GM21619 (cell line): Measurements from ENCODE around the gene CHKA.

ENCODE experiments used
- ATAC-seq: cut with Tn5 transposase; IDR thresholded peaks from one replicate; pipeline ENCODE4 v1.9.1; 2021; ENCODE audit not compliant: unreplicated experiment

CHKA gene

DNA sequence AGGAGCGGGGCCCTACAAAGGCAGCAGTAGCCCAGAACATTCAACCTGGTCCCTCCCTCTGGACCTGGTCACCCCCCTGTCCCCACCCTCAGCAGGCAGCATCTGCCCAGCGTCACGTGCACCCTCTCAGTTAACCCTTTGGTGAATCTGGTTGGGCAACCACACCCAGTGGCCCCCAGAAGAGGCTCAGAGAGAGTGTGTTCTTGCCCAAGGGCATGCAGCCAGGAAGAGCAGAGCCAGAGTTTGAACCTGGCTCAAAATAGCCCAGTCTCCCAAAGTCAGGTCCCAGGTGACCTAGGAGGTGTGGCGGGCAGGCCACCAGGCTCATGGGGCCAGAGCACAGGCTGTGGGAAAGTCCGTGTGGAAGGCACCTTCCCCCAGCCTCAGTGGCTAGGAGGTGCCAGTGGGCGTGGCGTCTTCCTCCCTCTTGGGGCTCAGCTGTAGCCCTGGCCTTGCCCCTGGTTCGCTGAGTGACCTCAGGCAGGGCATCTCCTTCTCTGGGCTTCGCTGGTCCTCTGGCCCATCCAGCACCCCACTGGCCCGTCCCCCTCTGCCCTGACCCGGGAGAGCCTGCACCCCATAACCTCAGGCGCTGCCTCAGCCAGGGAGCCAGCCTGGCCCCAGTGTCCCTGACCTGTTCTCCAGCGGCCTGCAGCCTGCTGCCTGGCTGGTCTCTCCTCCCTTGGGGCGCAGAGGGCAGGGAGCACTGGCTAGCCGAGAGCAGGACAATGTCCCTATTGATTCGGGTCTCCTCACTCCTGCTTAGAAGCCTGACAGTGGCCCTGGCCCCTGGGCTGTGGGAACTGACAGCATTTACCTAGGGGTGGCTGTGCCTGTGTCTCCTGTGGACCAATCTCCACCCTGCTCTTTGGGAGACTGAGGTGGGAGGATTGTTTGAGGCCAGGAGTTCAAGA is 104.0 kb downstream of the CHKA start:
- no peak for ATAC-seq

DNA sequence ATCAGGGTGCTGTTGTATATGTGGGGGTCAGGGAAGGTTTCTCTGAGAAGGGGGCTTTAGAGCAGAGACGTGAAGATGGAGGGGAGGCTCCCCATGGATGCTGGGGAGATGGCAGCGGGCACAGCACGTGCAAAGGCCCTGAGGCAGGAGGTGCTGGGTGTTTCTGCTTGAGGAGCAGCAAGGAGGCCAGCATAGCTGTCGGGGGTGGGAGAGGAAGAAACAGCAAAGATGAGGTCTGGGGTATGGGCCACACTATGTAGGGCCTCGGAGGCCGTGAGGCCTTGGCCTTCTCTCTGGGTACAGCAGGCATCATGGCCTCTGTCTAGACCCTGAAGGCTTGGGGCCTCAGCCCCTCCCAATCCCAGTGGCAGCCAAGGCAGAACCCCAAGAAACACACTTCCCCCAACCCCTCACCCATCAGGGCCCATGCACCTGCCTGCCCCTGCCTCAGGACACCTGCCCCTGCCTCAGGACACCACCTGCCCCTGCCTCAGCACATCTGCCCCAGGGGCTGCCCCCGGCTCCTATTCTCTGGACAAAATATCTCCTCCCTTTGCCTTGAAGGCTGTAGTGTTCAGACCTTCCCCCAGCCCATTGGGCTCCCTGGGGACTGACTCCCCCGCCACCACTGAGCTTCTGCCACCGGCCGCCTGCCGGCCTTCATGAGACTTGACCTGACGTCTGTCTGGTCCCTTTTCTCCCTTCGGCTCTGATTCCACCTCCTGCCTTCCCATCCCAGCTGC is 104.9 kb downstream of the CHKA start:
- ATAC-seq, result no peak

- ATAC-seq, result no peak
Measured at GRCh38 chr11:68015467-68015866, 105.7 kb downstream of the CHKA start.

GRCh38 chr11:68014947-68015447 is 106.2 kb downstream of the CHKA start:
- no peak for ATAC-seq

DNA sequence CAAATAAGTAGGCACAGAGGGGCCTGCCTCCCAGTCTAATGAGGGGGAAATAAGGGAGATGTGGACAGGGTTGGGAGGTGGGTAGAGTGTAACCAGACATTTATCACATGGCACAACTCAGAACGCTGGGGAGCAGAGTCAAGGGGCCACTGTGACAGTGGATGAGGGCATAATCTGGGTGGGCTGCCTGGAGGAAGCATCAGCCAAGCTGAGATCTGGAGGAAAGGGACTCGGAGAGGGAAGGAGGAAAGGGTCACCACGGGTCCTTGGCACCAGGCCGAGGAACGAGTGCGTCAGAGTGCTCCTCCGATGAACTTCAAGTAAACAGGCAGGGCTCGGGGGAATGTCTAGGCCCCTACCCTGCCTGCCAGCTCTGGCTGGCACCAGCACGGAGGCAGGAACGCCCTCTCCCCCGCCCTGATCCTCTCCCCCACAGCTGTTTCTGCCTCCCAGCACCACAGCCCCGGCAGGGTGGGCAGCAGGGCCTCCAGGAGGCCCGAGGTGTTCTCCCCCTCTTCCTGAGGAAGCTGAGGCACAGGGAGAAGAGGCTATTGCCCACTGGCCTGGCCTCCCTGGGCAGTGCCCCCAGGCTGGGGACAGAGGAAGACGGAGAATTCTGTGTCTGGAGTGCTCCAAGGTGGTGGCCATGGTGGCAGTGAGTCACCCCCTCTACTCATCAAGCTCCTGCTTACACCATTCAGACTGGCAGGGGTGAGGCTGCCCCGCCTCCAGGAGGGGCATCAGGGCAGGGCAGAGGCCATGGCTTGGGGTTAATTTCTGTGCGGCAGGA is 106.8 kb downstream of the CHKA start:
- no peak for ATAC-seq

DNA sequence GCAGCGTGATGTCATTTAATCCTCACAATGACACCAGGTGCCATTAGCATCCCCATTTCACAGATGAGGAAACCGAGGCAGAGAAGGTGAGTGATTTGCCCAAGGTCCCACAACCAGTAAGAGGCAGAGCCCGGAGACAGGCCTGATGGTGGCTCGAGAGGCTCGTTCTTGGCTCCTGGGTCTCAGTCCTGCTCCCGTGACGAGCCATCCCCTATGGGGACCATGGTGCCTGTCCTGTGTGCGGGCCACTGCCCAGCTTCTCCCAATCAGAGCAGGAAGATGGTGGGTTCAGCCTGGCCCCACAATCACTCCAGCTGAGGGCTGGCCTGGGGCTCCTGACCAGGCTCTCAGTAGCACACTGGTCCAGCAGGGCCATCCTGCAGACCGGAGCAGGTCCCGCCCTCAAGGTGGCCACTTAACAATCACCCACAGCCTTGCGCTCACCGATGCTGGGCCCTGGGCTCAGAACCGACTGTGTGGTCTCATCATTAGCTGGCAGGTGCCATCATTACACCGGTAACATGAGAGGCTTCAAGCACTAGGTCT is 107.5 kb downstream of the CHKA start:
- no peak for ATAC-seq

- no peak for ATAC-seq
Measured at GRCh38 chr11:68012843-68013610, 108.2 kb downstream of the CHKA start.

GRCh38 chr11:68012044-68012842 is 108.9 kb downstream of the CHKA start:
- ATAC-seq, result no peak

- ATAC-seq, result no peak
Measured at GRCh38 chr11:68011051-68011943, 109.9 kb downstream of the CHKA start.

GRCh38 chr11:68010090-68011041 is 110.8 kb downstream of the CHKA start, which contains the start of gene ALDH3B1:
TSS of gene ALDH3B1 (plus strand) at chr11:68010327. CDS start at chr11:68015298, 4,971 bp downstream.
- ATAC-seq, result no peak

DNA sequence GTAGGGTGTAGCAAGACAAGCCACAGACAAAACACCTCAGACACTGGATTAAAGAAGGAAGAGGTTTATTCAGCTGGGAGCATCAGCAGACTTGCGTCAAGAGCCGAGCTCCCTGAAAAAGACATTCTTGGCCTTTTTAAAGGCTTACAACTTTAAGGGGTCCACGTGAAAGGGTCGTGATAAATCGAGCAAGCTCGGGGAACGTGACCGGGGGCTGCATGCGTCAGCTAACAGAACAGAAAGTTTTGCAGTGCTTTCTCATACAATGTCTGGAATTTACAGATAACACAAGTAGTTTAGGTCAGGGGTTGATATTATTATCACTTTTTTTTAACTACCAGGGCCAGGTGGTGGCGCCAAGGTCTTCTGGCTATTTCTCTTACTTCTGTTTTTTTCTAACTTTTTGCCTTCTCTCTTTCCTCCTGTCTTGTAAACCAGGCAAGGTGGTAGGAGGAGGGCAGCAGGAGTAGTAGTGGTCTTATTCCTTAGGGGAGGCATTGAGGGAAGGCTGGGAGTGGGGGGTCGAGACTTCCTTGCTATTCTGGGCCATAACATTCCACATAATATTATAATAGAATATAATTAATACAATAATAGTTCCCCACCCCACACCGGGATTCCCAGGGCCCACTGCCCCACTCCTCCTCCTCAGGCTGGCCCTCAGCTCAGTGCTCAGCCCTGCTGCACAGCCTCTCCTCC is 111.6 kb downstream of the CHKA start:
- no peak for ATAC-seq

DNA sequence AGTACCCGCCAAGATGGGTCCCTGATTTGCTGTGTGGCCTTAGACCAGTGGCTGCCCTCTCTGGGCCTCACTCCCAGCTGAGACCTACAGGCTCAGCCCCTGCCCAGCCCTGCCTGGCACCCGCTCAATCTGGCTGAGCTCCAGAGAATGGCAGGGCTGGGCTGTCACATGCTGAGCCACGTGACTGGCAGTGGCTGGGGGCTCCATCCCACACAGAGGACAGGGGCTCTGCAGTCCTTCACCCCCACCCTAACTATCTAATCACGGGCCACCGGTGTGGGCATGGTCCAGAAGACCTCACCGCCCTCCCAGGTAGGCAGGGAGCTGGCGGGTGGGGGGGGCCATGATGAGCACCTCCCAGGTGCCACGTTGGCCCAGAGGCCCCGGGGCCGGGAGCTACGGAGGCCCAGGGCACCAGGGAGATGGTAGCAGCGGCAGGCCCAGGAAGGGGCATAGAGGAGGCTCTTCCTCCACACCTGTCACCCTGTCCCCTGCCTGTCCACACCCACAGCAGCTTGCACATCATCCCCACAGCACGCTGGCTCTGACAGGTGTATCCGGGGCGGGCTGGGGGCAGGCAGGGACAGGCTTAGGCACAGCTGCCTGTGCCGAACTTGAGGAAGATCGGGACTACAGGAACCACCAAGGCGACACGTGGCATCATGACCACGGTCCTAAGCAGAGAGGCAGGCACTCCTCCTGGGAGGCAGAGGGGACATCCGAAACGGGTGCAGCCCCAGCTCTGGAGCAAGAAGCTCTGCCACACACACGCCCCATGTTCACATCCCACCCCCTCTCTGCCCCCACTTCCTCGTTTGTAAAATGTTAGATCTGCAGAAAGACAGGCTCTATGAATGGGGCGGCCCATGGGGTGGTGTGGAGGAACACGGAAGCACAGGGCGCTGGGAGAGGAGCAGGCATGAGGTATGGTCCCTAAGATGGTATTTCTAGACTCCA is 112.5 kb downstream of the CHKA start:
- no peak for ATAC-seq

- no peak for ATAC-seq
Measured at GRCh38 chr11:68007498-68008380, 113.4 kb downstream of the CHKA start.

GRCh38 chr11:68006606-68007166 is 114.5 kb downstream of the CHKA start:
- ATAC-seq, result no peak
